ENCODE results near the gene STK38. TPM values are rescaled to one million over a fixed set of nuclear protein-coding genes. Genes with fewer than 3 reads are reported as not detected.
"Not testable (repeated sequence)": the region's sequence is repeated elsewhere in the genome, so short reads cannot be mapped to it uniquely, and the experiment has no call there.

Gene STK38
- total RNA-seq, 4 donors from 2014 or later = 32.0 to 44.3 (median 40.3) TPM

GRCh38 chr6:36593569-36594028 lies 46.3 kb upstream of the STK38 start:
- peaks cover 14 to 22% (median 18%) of the 10 kb centered on the region in 4 donors for H3K36me3 ChIP-seq
- WGBS = 4% methylated on average over 15 of the region's 15 CpGs
- DNase-seq (ENCODE audit: extremely low spot score) = no peak
- TF ChIP-seq CTCF (IDR thresholded peaks at IDR 0.05) (no peak), POLR2AphosphoS5 (IDR thresholded peaks at IDR 0.05) (peak in 1 of 2 donors; percentile 4)
- H3K9me3 ChIP-seq = no peaks in the 10 kb centered on the region
- intact Hi-C loops (cut with DNase I) = loop anchor here (5.0 kb wide), 2 partner anchors 46 to 171 kb away; partner anchors contain the start of gene STK38
- no peaks in the 10 kb centered on the region for H3K27me3 ChIP-seq
- peak overlapping the region; percentile 75 to 85 (median 78) for H3K4me3 ChIP-seq
- peaks cover 29 to 39% (median 35%) of the 10 kb centered on the region in 4 donors for H3K4me1 ChIP-seq
- H3K27ac ChIP-seq (replicated peaks in 1 of 4) = peak overlapping the region; percentile 92 to 99 (median 96)

GRCh38 chr6:36592221-36592655 lies 45.0 kb upstream of the STK38 start:
- peak overlapping the region; percentile 92 to 99 (median 96) for H3K27ac ChIP-seq (replicated peaks in 1 of 4)
- intact Hi-C loops (cut with DNase I) = loop anchor here (5.0 kb wide), 2 partner anchors 45 to 170 kb away; partner anchors contain the start of gene STK38
- no peak for DNase-seq (ENCODE audit: extremely low spot score)
- peaks cover 15 to 26% (median 21%) of the 10 kb centered on the region in 4 donors for H3K4me1 ChIP-seq
- no peak overlapping the region for H3K4me3 ChIP-seq
- no peak for TF ChIP-seq CTCF (IDR thresholded peaks at IDR 0.05)
- TF ChIP-seq POLR2A (IDR thresholded peaks at IDR 0.05; ENCODE audit: low read depth) = no peak
- no peak for TF ChIP-seq POLR2AphosphoS5 (IDR thresholded peaks at IDR 0.05)
- TF ChIP-seq EP300 (IDR thresholded peaks at IDR 0.05) = no peak
- no peaks in the 10 kb centered on the region for H3K9me3 ChIP-seq
- no peaks in the 10 kb centered on the region for H3K27me3 ChIP-seq
- 84% methylated on average over 12 of the region's 12 CpGs for WGBS
- H3K36me3 ChIP-seq = peaks cover 3 to 8% (median 6%) of the 10 kb centered on the region in 4 donors

GRCh38 chr6:36590237-36590636 lies 43.0 kb upstream of the STK38 start:
- TF ChIP-seq POLR2AphosphoS5 (IDR thresholded peaks at IDR 0.05) (no peak), CTCF (IDR thresholded peaks at IDR 0.05) (no peak), POLR2A (IDR thresholded peaks at IDR 0.05; ENCODE audit: low read depth) (no peak), EP300 (IDR thresholded peaks at IDR 0.05) (no peak)
- Histone ChIP-seq H3K27me3 (no peaks in the 10 kb centered on the region), H3K27ac (replicated peaks in 1 of 4) (no peak overlapping the region), H3K4me1 (peaks cover 9 to 18% (median 15%) of the 10 kb centered on the region in 4 donors), H3K36me3 (no peaks in the 10 kb centered on the region), H3K9me3 (no peaks in the 10 kb centered on the region), H3K4me3 (no peak overlapping the region)
- 62% methylated on average over 1 of the region's 1 CpG for WGBS
- DNase-seq (ENCODE audit: extremely low spot score) = no peak
- intact Hi-C loops (cut with DNase I) = loop anchor here (5.0 kb wide), 2 partner anchors 43 to 168 kb away; partner anchors contain the start of gene STK38

GRCh38 chr6:36589025-36589400 lies 41.7 kb upstream of the STK38 start:
- H3K9me3 ChIP-seq; H3K27me3 ChIP-seq; intact Hi-C loops (cut with DNase I); H3K4me3 ChIP-seq; H3K27ac ChIP-seq (replicated peaks in 1 of 4); H3K36me3 ChIP-seq; DNase-seq (ENCODE audit: extremely low spot score): not testable (repeated sequence)
- H3K4me1 ChIP-seq = peaks cover 9 to 18% (median 15%) of the 10 kb centered on the region in 4 donors
- WGBS = 91% methylated on average over 9 of the region's 9 CpGs

GRCh38 chr6:36586606-36587005 lies 39.3 kb upstream of the STK38 start:
- no peak overlapping the region for H3K4me3 ChIP-seq
- intact Hi-C loops (cut with DNase I) = no loop called here
- no peak for DNase-seq (ENCODE audit: extremely low spot score)
- no peak overlapping the region for H3K27ac ChIP-seq (replicated peaks in 1 of 4)
- TF ChIP-seq POLR2AphosphoS5 (IDR thresholded peaks at IDR 0.05) = no peak
- no peak for TF ChIP-seq CTCF (IDR thresholded peaks at IDR 0.05)
- TF ChIP-seq EP300 (IDR thresholded peaks at IDR 0.05) = no peak
- TF ChIP-seq POLR2A (IDR thresholded peaks at IDR 0.05; ENCODE audit: low read depth) = no peak
- no peaks in the 10 kb centered on the region for H3K4me1 ChIP-seq
- 74% methylated on average over 1 of the region's 1 CpG for WGBS
- H3K9me3 ChIP-seq = no peaks in the 10 kb centered on the region
- no peaks in the 10 kb centered on the region for H3K27me3 ChIP-seq
- H3K36me3 ChIP-seq = no peaks in the 10 kb centered on the region

Data from esophagus muscularis mucosa (tissue), 4 donors.